ENCODE results near the gene SF3B4.

Gene SF3B4

DNA sequence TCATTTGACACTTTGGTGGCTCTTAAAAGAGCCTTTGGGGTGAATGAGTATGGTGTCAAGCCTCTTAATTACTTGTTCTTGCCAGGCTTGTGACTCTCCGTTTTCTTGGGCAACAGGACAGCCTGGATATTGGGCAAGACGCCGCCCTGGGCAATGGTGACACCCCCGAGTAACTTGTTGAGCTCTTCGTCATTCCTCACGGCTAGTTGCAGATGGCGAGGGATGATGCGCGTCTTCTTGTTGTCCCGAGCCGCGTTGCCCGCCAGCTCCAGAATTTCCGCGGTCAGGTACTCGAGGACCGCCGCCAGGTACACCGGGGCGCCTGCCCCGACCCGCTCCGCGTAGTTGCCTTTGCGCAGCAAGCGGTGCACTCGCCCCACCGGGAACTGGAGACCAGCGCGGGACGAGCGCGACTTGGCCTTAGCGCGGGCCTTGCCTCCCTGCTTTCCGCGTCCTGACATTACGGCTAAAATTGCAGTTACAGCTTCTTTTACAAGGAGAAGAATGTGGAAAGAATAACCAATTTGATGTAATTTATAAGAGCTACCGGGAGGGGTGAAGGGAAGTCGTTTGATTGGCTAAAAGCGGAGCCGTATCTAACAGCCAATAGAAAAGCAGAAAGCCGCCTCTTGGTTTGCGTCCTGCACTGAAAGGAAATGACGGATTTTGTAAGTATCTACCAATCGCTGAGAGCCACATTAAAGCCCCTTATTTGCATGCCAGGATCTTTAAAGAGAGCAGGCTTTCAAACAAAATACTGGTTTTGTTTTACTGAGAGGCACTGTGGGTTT lies 40.0 kb downstream of the SF3B4 start:
- TF ChIP-seq, protein P1, sequence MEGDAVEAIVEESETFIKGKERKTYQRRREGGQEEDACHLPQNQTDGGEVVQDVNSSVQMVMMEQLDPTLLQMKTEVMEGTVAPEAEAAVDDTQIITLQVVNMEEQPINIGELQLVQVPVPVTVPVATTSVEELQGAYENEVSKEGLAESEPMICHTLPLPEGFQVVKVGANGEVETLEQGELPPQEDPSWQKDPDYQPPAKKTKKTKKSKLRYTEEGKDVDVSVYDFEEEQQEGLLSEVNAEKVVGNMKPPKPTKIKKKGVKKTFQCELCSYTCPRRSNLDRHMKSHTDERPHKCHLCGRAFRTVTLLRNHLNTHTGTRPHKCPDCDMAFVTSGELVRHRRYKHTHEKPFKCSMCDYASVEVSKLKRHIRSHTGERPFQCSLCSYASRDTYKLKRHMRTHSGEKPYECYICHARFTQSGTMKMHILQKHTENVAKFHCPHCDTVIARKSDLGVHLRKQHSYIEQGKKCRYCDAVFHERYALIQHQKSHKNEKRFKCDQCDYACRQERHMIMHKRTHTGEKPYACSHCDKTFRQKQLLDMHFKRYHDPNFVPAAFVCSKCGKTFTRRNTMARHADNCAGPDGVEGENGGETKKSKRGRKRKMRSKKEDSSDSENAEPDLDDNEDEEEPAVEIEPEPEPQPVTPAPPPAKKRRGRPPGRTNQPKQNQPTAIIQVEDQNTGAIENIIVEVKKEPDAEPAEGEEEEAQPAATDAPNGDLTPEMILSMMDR (IDR thresholded peaks at IDR 0.05), result no peak
- TF ChIP-seq ZFX (IDR thresholded peaks at IDR 0.05; ENCODE audit: borderline replicate concordance), result no peak
- H3K27ac ChIP-seq, result peak overlapping the region; percentile 100

- H3K27ac ChIP-seq, result peak overlapping the region; percentile 100
Observed at GRCh38 chr1:149887196-149887455, 40.5 kb downstream of the SF3B4 start.

- TF ChIP-seq, protein P1 (IDR thresholded peaks at IDR 0.05), result no peak
- no peak for TF ChIP-seq ZFX (IDR thresholded peaks at IDR 0.05; ENCODE audit: borderline replicate concordance)
- H3K27ac ChIP-seq, result peak overlapping the region; percentile 100
Observed at GRCh38 chr1:149886396-149887195, 41.0 kb downstream of the SF3B4 start.

- peak overlapping the region; percentile 100 for H3K27ac ChIP-seq
Observed at GRCh38 chr1:149886121-149886395, 41.5 kb downstream of the SF3B4 start.

DNA sequence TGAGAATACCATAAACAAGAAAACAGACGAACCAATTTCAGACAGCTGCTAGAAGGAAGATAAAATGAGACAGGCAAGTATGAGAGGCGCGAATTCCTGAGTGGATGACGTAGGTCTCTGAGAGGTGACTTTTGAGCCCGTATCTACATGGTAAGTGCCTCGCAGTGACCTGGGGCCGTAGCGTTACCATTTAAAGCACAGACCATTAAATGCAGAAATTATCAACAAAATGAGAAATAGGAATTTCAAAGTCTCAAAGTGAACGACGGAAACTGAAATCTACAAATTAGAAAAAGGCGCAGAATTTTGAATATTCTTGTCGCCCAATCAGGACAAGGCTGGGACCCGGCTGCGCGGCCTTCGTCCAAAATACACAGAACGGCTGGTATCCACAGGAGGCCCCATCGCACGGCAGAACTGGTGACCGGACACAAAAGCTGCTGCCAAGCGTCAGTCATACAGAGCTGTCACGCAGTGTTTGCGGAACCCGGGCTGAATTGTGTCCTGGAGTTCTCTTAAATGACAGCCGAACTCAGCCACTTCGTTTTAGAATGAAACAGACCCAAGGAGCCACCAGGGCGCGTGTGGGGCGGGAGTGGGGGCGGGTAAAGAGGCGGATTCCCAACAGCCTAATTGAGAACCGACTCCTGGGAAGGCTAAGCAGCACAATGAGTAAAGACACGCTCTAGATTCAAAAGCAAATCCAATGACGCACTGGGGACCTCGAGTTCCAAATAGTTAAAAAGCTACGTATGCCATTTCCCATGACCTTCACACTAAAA lies 42.1 kb downstream of the SF3B4 start:
- H3K27ac ChIP-seq, result peak overlapping the region; percentile 100
- TF ChIP-seq ZFX (IDR thresholded peaks at IDR 0.05; ENCODE audit: borderline replicate concordance), result no peak
- TF ChIP-seq, protein P1 (IDR thresholded peaks at IDR 0.05), result peak; percentile 12; the same call in 1 of the 2 replicates

GRCh38 chr1:149884433-149885338 lies 42.9 kb downstream of the SF3B4 start:
- H3K27ac ChIP-seq, result peak overlapping the region; percentile 100
- TF ChIP-seq, protein P1 (IDR thresholded peaks at IDR 0.05), result no peak
- TF ChIP-seq ZFX (IDR thresholded peaks at IDR 0.05; ENCODE audit: borderline replicate concordance), result no peak

DNA sequence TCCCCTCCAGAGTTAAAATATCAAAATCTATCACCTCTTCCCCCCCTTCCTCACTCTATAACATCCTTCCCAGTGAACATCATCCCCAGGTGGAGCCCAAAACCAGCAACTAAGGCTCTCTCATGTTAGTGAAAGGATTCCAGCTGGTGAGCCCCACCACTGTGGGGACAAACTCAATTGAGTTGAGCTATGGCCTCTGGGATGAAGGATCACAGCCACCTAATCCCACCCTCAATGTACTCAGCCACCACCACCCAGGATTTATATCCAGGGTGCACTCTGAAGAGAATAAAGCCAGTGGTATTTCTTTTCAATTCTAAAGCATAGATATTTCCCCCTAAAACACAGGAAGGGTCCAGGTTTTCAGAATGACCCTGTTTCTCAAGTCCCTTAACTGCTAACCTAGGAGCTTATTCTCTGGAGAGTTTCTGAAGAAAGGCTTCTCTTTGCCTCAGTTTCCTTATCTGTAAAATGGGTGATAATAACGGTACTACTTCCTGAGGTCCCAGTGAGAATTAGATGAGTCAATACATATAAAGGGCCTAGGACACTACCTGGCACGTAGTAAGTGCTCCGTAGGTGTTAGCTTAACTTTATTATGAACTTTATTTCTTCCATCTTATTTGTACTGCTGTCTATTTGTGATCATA lies 43.9 kb downstream of the SF3B4 start:
- peak overlapping the region; percentile 100 for H3K27ac ChIP-seq
- TF ChIP-seq ZFX (IDR thresholded peaks at IDR 0.05; ENCODE audit: borderline replicate concordance), result no peak
- TF ChIP-seq, protein P1 (IDR thresholded peaks at IDR 0.05), result no peak

Measured in 22Rv1 (cell line).